SK-N-SH (cell line): Measurements from ENCODE around the gene MBTPS2.

Source experiments
- ELF1 ChIP-seq: IDR thresholded peaks from 2 replicates; pipeline ENCODE4 v1.4.0; 2012
- POLR2AphosphoS5 ChIP-seq: IDR thresholded peaks from 2 replicates; pipeline ENCODE4 v1.6.1; 2012; ENCODE audit warnings: low read depth, low read length
- RAD21 ChIP-seq: IDR thresholded peaks from 2 replicates; pipeline ENCODE4 v1.6.1; 2012; ENCODE audit warnings: mild to moderate bottlenecking, low read length
- SMC3 ChIP-seq: IDR thresholded peaks from 2 replicates; pipeline ENCODE4 v1.6.1; 2012; ENCODE audit warnings: low read depth, low read length, improper control_type of control experiment
- TAF1 ChIP-seq: IDR thresholded peaks from 2 replicates; pipeline ENCODE4 v1.6.1; 2012; ENCODE audit warnings: low read depth, mild to moderate bottlenecking, low read length, moderate library complexity, borderline replicate concordance
- YY1 ChIP-seq: IDR thresholded peaks from 2 replicates; pipeline ENCODE4 v1.4.0; 2012; ENCODE audit warnings: low read depth, mild to moderate bottlenecking
- TF ChIP-seq, protein P1 (sequence below): fragments of 200-600 bp; sonication (generic); IDR thresholded peaks from 2 replicates; pipeline ENCODE4 v1.6.1; 2017; ENCODE audit warnings: antibody characterized with exemption, mild to moderate bottlenecking, moderate library complexity
- TF ChIP-seq, protein P2 (sequence below): IDR thresholded peaks from 2 replicates; pipeline ENCODE4 v1.4.0; 2012; ENCODE audit warnings: low read depth, borderline replicate concordance
- TF ChIP-seq, protein P3 (sequence below): IDR thresholded peaks from 2 replicates; pipeline ENCODE4 v1.6.1; 2012; ENCODE audit warnings: mild to moderate bottlenecking, low read depth, low read length, moderate library complexity

DNA sequence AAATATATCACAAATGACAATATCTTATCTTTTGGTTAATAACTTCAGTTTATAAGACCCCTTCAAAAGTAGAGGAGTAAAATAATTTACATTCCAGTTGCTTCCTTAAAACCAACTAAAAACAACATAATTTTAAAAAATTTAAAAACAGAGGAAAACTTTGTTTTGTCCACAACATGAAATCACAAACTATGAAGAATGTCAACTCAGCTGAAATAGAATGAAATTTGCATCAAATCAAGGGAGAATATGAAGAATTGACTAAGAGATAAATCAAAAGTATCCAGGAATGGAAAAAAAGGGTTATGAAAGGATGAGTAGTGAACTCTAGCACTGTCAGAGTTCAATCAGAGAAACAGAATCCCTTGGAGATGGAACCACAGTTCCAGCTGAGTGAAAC is 14.2 kb downstream of the MBTPS2 start:
- TF ChIP-seq, protein P1, sequence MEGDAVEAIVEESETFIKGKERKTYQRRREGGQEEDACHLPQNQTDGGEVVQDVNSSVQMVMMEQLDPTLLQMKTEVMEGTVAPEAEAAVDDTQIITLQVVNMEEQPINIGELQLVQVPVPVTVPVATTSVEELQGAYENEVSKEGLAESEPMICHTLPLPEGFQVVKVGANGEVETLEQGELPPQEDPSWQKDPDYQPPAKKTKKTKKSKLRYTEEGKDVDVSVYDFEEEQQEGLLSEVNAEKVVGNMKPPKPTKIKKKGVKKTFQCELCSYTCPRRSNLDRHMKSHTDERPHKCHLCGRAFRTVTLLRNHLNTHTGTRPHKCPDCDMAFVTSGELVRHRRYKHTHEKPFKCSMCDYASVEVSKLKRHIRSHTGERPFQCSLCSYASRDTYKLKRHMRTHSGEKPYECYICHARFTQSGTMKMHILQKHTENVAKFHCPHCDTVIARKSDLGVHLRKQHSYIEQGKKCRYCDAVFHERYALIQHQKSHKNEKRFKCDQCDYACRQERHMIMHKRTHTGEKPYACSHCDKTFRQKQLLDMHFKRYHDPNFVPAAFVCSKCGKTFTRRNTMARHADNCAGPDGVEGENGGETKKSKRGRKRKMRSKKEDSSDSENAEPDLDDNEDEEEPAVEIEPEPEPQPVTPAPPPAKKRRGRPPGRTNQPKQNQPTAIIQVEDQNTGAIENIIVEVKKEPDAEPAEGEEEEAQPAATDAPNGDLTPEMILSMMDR = no peak
- TF ChIP-seq POLR2AphosphoS5 = no peak
- no peak for TF ChIP-seq TAF1
- no peak for TF ChIP-seq ELF1
- TF ChIP-seq YY1 = no peak
- TF ChIP-seq, protein P2, sequence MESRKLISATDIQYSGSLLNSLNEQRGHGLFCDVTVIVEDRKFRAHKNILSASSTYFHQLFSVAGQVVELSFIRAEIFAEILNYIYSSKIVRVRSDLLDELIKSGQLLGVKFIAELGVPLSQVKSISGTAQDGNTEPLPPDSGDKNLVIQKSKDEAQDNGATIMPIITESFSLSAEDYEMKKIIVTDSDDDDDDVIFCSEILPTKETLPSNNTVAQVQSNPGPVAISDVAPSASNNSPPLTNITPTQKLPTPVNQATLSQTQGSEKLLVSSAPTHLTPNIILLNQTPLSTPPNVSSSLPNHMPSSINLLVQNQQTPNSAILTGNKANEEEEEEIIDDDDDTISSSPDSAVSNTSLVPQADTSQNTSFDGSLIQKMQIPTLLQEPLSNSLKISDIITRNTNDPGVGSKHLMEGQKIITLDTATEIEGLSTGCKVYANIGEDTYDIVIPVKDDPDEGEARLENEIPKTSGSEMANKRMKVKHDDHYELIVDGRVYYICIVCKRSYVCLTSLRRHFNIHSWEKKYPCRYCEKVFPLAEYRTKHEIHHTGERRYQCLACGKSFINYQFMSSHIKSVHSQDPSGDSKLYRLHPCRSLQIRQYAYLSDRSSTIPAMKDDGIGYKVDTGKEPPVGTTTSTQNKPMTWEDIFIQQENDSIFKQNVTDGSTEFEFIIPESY = no peak
- TF ChIP-seq SMC3 = no peak
- TF ChIP-seq RAD21 = no peak
- TF ChIP-seq, protein P3, sequence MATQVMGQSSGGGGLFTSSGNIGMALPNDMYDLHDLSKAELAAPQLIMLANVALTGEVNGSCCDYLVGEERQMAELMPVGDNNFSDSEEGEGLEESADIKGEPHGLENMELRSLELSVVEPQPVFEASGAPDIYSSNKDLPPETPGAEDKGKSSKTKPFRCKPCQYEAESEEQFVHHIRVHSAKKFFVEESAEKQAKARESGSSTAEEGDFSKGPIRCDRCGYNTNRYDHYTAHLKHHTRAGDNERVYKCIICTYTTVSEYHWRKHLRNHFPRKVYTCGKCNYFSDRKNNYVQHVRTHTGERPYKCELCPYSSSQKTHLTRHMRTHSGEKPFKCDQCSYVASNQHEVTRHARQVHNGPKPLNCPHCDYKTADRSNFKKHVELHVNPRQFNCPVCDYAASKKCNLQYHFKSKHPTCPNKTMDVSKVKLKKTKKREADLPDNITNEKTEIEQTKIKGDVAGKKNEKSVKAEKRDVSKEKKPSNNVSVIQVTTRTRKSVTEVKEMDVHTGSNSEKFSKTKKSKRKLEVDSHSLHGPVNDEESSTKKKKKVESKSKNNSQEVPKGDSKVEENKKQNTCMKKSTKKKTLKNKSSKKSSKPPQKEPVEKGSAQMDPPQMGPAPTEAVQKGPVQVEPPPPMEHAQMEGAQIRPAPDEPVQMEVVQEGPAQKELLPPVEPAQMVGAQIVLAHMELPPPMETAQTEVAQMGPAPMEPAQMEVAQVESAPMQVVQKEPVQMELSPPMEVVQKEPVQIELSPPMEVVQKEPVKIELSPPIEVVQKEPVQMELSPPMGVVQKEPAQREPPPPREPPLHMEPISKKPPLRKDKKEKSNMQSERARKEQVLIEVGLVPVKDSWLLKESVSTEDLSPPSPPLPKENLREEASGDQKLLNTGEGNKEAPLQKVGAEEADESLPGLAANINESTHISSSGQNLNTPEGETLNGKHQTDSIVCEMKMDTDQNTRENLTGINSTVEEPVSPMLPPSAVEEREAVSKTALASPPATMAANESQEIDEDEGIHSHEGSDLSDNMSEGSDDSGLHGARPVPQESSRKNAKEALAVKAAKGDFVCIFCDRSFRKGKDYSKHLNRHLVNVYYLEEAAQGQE = no peak
